Progenitor cell of endocrine pancreas (in vitro differentiated cells): ENCODE results near the gene CDC34. TPM values are rescaled to one million over a fixed set of nuclear protein-coding genes. Genes with fewer than 3 reads are reported as not detected.

Experiments
- DNase-seq: peaks from one replicate; pipeline ENCODE4 v3.0.0; 2021; ENCODE audit warnings: low spot score; ENCODE audit not compliant: unreplicated experiment
- H3K27ac Mint-ChIP-seq: 2 replicates; pipeline ENCODE4 v1.8.0; 2021; ENCODE audit warnings: mild to moderate bottlenecking, moderate library complexity, mixed read lengths
- H3K27me3 Mint-ChIP-seq: 2 replicates; pipeline ENCODE4 v1.8.0; 2021; ENCODE audit warnings: mixed read lengths
- H3K36me3 Mint-ChIP-seq: 2 replicates; pipeline ENCODE4 v1.8.0; 2022; ENCODE audit warnings: mixed read lengths; ENCODE audit not compliant: insufficient read depth
- H3K4me1 Mint-ChIP-seq: 2 replicates; pipeline ENCODE4 v1.8.0; 2021; ENCODE audit warnings: low read depth, mixed read lengths
- H3K4me3 Mint-ChIP-seq: 2 replicates; pipeline ENCODE4 v1.8.0; 2021; ENCODE audit warnings: low read depth, mild to moderate bottlenecking, moderate library complexity, mixed read lengths
- H3K9me3 Mint-ChIP-seq: 2 replicates; pipeline ENCODE4 v1.8.0; 2021; ENCODE audit warnings: low read depth, mixed read lengths
- total RNA-seq: library from RNA; stranded (reverse); gene quantifications from 2 replicates; pipeline ENCODE4 v1.2.1, GENCODE V29; 2021
- TF ChIP-seq, protein P1 (sequence below): fragments of 200-600 bp; sonication (generic); IDR thresholded peaks from one replicate; pipeline ENCODE4 v1.5.0; 2021; ENCODE audit warnings: antibody characterized with exemption, mild to moderate bottlenecking; ENCODE audit not compliant: unreplicated experiment

The CDC34 gene
- total RNA-seq, 1 donor from 2014 or later: 96.9 TPM

DNA sequence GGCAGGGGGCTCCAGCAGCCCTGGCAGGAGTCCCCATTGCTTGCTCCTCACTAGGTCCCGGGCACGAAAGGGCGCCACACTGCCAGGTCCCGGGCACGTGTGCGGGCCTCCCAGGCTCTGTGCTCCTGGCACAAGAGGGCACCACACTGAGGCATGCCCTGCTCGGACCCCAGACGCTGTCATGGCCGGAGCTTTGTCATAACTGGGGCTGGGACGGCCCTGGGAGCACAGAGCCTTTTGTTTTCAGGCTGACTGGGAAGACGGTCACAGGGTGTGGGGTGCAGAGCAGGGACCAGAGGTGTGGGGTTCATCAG, 48.2 kb downstream of the CDC34 start:
- Mint-ChIP-seq H3K27me3 (no peaks in the 10 kb centered on the region), H3K9me3 (no peaks in the 10 kb centered on the region), H3K27ac (no peak overlapping the region), H3K4me3 (no peak overlapping the region), H3K4me1 (peaks cover 5% of the 10 kb centered on the region), H3K36me3 (peaks cover 1% of the 10 kb centered on the region)
- DNase-seq: no peak
- TF ChIP-seq, protein P1, sequence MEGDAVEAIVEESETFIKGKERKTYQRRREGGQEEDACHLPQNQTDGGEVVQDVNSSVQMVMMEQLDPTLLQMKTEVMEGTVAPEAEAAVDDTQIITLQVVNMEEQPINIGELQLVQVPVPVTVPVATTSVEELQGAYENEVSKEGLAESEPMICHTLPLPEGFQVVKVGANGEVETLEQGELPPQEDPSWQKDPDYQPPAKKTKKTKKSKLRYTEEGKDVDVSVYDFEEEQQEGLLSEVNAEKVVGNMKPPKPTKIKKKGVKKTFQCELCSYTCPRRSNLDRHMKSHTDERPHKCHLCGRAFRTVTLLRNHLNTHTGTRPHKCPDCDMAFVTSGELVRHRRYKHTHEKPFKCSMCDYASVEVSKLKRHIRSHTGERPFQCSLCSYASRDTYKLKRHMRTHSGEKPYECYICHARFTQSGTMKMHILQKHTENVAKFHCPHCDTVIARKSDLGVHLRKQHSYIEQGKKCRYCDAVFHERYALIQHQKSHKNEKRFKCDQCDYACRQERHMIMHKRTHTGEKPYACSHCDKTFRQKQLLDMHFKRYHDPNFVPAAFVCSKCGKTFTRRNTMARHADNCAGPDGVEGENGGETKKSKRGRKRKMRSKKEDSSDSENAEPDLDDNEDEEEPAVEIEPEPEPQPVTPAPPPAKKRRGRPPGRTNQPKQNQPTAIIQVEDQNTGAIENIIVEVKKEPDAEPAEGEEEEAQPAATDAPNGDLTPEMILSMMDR: no peak

DNA sequence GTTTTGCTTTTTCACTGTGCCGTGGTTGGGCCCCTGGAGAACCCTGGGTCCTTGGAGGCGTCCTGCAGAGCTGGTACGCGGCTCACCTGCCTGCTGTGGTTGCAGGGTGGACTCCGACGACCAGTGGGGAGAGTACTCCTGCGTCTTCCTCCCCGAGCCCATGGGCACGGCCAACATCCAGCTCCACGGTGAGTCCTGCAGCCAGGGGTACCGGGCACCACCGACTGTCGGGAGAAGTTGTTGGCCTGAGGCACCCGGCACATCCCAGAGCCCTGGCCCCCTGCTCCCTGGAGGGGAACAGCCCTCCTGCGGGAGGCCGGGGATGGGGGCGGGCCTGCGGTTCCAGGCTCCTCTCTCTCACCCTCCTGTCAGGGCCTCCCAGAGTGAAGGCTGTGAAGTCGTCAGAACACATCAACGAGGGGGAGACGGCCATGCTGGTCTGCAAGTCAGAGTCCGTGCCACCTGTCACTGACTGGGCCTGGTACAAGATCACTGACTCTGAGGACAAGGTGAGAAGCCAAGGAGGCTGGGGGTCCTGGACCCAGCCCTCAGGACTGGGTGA, 48.8 kb downstream of the CDC34 start:
- Mint-ChIP-seq H3K36me3 (peaks cover 1% of the 10 kb centered on the region), H3K4me1 (peaks cover 1% of the 10 kb centered on the region), H3K27me3 (no peaks in the 10 kb centered on the region), H3K9me3 (no peaks in the 10 kb centered on the region), H3K4me3 (no peak overlapping the region), H3K27ac (no peak overlapping the region)
- no peak for DNase-seq
- TF ChIP-seq, protein P1: no peak

DNA sequence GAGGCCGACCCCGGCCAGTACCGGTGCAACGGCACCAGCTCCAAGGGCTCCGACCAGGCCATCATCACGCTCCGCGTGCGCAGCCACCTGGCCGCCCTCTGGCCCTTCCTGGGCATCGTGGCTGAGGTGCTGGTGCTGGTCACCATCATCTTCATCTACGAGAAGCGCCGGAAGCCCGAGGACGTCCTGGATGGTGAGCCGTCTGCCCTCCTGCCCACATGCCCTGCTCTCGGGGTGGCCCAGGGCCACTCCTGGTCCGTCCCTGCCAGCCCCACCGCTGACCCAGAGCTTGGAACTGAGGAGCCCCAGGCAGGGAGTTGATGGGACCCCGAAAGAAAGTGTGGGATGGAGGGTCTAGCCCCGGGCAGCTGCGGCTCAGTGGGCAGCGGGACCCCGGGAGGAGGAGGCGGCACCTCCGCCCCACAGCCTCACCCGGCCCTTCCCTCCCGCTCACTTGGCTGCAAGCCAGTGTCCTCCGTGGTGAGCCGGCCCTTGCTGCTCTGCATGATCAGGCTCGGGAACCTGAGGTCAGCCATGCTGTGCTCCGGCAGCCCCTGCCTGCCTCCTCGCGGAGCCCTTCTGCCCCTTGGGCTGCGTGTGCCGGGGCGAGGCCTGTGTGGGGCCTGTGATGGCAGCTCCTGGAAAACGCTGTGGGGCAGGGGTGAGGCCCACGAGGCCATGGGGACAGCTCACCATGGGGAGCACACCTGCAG, 50.0 kb downstream of the CDC34 start:
- DNase-seq: no peak
- Mint-ChIP-seq H3K27ac (no peak overlapping the region), H3K27me3 (peaks cover 4% of the 10 kb centered on the region), H3K4me1 (peaks cover 1% of the 10 kb centered on the region), H3K9me3 (no peaks in the 10 kb centered on the region), H3K36me3 (peaks cover 1% of the 10 kb centered on the region), H3K4me3 (no peak overlapping the region)
- TF ChIP-seq, protein P1: no peak

DNA sequence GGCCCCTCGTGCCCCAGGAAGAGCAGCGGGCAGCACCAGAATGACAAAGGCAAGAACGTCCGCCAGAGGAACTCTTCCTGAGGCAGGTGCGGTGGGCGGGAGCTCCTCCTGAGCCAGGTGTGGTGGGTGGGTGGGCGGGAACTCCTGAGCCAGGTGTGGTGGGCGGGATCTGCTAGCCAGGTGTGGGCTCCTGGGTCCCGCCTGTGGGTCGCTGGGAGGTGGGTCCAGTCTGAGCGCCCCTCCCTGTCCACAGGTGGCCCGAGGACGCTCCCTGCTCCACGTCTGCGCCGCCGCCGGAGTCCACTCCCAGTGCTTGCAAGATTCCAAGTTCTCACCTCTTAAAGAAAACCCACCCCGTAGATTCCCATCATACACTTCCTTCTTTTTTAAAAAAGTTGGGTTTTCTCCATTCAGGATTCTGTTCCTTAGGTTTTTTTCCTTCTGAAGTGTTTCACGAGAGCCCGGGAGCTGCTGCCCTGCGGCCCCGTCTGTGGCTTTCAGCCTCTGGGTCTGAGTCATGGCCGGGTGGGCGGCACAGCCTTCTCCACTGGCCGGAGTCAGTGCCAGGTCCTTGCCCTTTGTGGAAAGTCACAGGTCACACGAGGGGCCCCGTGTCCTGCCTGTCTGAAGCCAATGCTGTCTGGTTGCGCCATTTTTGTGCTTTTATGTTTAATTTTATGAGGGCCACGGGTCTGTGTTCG, 51.1 kb downstream of the CDC34 start:
- peaks cover 1% of the 10 kb centered on the region for H3K36me3 Mint-ChIP-seq
- no peak for DNase-seq
- H3K9me3 Mint-ChIP-seq: no peaks in the 10 kb centered on the region
- peaks cover 4% of the 10 kb centered on the region for H3K27me3 Mint-ChIP-seq
- H3K4me1 Mint-ChIP-seq: no peaks in the 10 kb centered on the region
- TF ChIP-seq, protein P1: no peak
- H3K27ac Mint-ChIP-seq: no peak overlapping the region
- no peak overlapping the region for H3K4me3 Mint-ChIP-seq

DNA sequence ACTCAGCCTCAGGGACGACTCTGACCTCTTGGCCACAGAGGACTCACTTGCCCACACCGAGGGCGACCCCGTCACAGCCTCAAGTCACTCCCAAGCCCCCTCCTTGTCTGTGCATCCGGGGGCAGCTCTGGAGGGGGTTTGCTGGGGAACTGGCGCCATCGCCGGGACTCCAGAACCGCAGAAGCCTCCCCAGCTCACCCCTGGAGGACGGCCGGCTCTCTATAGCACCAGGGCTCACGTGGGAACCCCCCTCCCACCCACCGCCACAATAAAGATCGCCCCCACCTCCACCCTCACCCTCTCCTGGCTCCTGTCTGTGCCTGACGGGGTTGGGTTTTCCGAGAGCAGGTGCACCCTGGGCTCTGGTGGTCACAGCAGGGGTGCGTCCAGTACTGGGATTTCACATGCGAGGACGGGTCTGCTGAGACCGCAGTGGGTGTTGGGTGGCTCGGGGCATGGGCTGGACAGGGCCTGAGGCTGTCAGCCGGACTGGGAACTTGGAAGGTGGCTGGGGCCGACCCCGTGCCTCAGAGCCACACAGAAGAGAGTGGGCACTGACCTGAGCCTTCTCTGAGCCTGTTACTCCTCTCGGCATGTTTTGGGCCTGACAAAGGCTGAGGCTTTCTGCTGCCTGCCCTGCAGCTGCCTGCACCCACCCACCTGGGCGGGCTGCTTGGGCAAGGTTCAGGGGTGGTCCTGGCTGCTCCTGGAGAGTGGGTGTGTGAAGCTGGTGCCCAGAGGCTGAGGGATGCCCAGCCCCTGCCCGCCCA, 51.8 kb downstream of the CDC34 start:
- H3K4me3 Mint-ChIP-seq: no peak overlapping the region
- H3K27me3 Mint-ChIP-seq: peaks cover 8% of the 10 kb centered on the region
- DNase-seq: no peak
- no peaks in the 10 kb centered on the region for H3K4me1 Mint-ChIP-seq
- no peaks in the 10 kb centered on the region for H3K9me3 Mint-ChIP-seq
- TF ChIP-seq, protein P1: no peak
- H3K36me3 Mint-ChIP-seq: peaks cover 1% of the 10 kb centered on the region
- H3K27ac Mint-ChIP-seq: no peak overlapping the region
